Chondrocyte (in vitro differentiated cells): Measurements from ENCODE around the gene MBD3. TPM values are rescaled to one million over a fixed set of nuclear protein-coding genes. Genes with fewer than 3 reads are reported as not detected.

Experiments
- DNase-seq: peaks from one replicate; pipeline ENCODE4 v3.0.0; 2021; ENCODE audit warnings: mixed read lengths, low spot score
- H3K27ac Mint-ChIP-seq: one replicate; pipeline ENCODE4 v1.8.0; 2021; ENCODE audit warnings: mild to moderate bottlenecking, moderate library complexity, mixed read lengths; ENCODE audit not compliant: unreplicated experiment
- H3K27me3 Mint-ChIP-seq: 2 replicates; pipeline ENCODE4 v1.8.0; 2021; ENCODE audit warnings: low read depth, mixed read lengths
- H3K36me3 Mint-ChIP-seq: 2 replicates; pipeline ENCODE4 v1.8.0; 2021; ENCODE audit warnings: low read depth, mixed read lengths
- H3K4me1 Mint-ChIP-seq: 2 replicates; pipeline ENCODE4 v1.8.0; 2021; ENCODE audit warnings: low read depth, mild to moderate bottlenecking, mixed read lengths
- H3K4me3 Mint-ChIP-seq: one replicate; pipeline ENCODE4 v1.8.0; 2021; ENCODE audit warnings: mild to moderate bottlenecking, moderate library complexity, mixed read lengths; ENCODE audit not compliant: unreplicated experiment
- H3K9me3 Mint-ChIP-seq: 2 replicates; pipeline ENCODE4 v1.8.0; 2021; ENCODE audit warnings: low read depth, mixed read lengths
- CTCF ChIP-seq: fragments of 200-600 bp; sonication (generic); IDR thresholded peaks from 2 replicates; pipeline ENCODE4 v1.5.0; 2021; ENCODE audit warnings: antibody characterized with exemption, mild to moderate bottlenecking, moderate library complexity
- total RNA-seq: library from RNA; stranded (reverse); gene quantifications from 3 replicates; pipeline ENCODE4 v1.2.1, GENCODE V29; 2021

The MBD3 gene
- total RNA-seq, 1 donor from 2014 or later = 83.6 TPM

- no peak for TF ChIP-seq CTCF
- peaks cover 2% of the 10 kb centered on the region for H3K4me1 Mint-ChIP-seq
- no peaks in the 10 kb centered on the region for H3K9me3 Mint-ChIP-seq
- H3K36me3 Mint-ChIP-seq = no peaks in the 10 kb centered on the region
- H3K27me3 Mint-ChIP-seq = peaks cover 19% of the 10 kb centered on the region
- no peak overlapping the region for H3K27ac Mint-ChIP-seq
- H3K4me3 Mint-ChIP-seq = no peak overlapping the region
- DNase-seq = no peak
Measured at GRCh38 chr19:1529430-1529816, 63.2 kb downstream of the MBD3 start.

GRCh38 chr19:1528596-1529429 lies 63.9 kb downstream of the MBD3 start:
- Mint-ChIP-seq H3K27ac (no peak overlapping the region), H3K4me3 (no peak overlapping the region), H3K4me1 (peaks cover 5% of the 10 kb centered on the region), H3K36me3 (no peaks in the 10 kb centered on the region), H3K27me3 (peaks cover 21% of the 10 kb centered on the region), H3K9me3 (no peaks in the 10 kb centered on the region)
- TF ChIP-seq CTCF = no peak
- no peak for DNase-seq

GRCh38 chr19:1527650-1528309 lies 64.9 kb downstream of the MBD3 start:
- no peak overlapping the region for H3K4me3 Mint-ChIP-seq
- H3K4me1 Mint-ChIP-seq = peaks cover 5% of the 10 kb centered on the region
- no peak for TF ChIP-seq CTCF
- H3K9me3 Mint-ChIP-seq = no peaks in the 10 kb centered on the region
- H3K36me3 Mint-ChIP-seq = no peaks in the 10 kb centered on the region
- no peak for DNase-seq
- no peak overlapping the region for H3K27ac Mint-ChIP-seq
- H3K27me3 Mint-ChIP-seq = peaks cover 28% of the 10 kb centered on the region

GRCh38 chr19:1526979-1527649 lies 65.6 kb downstream of the MBD3 start:
- Mint-ChIP-seq H3K27me3 (peaks cover 28% of the 10 kb centered on the region), H3K36me3 (no peaks in the 10 kb centered on the region), H3K9me3 (no peaks in the 10 kb centered on the region), H3K4me3 (no peak overlapping the region), H3K27ac (no peak overlapping the region), H3K4me1 (peaks cover 5% of the 10 kb centered on the region)
- DNase-seq = no peak
- no peak for TF ChIP-seq CTCF

- Mint-ChIP-seq H3K27me3 (peaks cover 28% of the 10 kb centered on the region), H3K27ac (no peak overlapping the region), H3K9me3 (no peaks in the 10 kb centered on the region), H3K4me1 (peaks cover 5% of the 10 kb centered on the region), H3K4me3 (no peak overlapping the region), H3K36me3 (no peaks in the 10 kb centered on the region)
- TF ChIP-seq CTCF = no peak
- no peak for DNase-seq
Measured at GRCh38 chr19:1526066-1526778, 66.4 kb downstream of the MBD3 start.
